WTC11 (cell line): ENCODE measurements around the gene CLDN7.

Source experiments
- FOXP1 ChIP-seq: sonication (generic); formaldehyde crosslinking; IDR thresholded peaks from 2 replicates; pipeline ENCODE4 v1.8.0; 2022; ENCODE audit warnings: missing genetic modification reagents, mild to moderate bottlenecking, moderate library complexity, borderline replicate concordance
- HMGXB4 ChIP-seq: sonication (generic); formaldehyde crosslinking; IDR thresholded peaks from 2 replicates; pipeline ENCODE4 v1.8.1; 2023; ENCODE audit warnings: mild to moderate bottlenecking, moderate library complexity, missing genetic modification reagents

- TF ChIP-seq FOXP1 (CRISPR knock-in tag) (no peak), HMGXB4 (no peak)
These were observed 2.8 kb downstream of the CLDN7 start for GRCh38 chr17:7259555-7259889.
